HG03135 (cell line): Measurements from ENCODE around the gene C1QB.

Experiments used
- ATAC-seq: cut with Tn5 transposase; IDR thresholded peaks from one replicate; pipeline ENCODE4 v1.9.1; 2021; ENCODE audit warnings: mild to moderate bottlenecking, moderate library complexity; ENCODE audit not compliant: unreplicated experiment

Gene C1QB

DNA sequence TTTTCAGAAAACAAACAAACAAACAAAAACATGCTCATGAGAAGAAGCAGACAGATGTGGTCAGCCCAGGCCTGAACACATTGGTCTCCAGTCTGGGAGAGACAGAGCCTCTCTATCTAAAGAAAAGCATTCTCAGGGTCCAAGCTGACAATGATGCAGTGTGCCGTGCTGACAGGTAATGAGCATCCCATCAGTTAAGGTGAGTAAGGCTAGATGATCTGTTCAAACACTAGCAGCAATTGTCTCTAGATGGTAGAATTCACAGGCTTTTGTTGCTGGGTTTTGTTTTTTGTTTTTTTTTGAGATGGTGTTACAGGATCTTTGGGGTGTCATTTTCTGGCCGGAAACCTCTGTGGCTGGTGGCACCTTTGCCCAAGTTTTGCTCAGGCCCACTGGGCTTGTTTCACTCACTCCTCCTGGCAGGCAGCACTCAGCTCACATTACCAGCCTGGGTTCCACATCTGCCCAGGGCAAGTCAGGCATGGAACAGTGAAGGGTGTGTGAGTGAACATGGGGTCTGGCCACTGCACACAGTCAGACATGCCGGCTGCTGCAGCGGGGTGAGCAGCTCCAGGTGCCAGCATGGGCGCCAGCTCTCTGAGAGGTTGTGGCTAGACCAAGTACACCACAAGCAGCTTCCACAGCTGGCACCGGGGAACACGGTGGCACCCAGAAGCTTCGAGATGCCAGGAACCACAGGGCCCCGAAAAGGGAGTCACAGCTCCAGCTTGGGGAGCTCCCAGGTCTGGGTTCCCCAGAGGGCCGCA lies 19.2 kb upstream of the C1QB start:
- ATAC-seq = no peak

DNA sequence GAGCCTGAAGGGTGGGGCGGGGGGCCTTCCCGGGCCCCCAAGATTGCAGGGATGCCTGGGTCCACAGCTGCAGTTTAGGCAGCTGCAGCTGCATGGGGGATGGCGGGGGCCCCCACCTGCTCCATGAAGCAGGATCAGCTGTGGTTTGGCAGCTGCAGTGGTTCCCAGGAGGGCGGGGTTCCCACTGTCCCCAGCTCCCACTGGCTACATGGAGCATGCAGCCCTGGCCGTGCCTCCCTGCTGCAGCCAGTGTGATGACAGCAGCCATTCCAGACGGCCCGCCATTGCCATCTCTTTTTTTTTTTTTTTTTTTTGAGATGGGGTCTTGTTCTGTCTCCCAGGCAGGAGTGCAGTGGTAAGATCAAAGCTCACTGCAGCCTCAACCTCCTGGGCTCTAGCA lies 17.6 kb upstream of the C1QB start:
- ATAC-seq = no peak

DNA sequence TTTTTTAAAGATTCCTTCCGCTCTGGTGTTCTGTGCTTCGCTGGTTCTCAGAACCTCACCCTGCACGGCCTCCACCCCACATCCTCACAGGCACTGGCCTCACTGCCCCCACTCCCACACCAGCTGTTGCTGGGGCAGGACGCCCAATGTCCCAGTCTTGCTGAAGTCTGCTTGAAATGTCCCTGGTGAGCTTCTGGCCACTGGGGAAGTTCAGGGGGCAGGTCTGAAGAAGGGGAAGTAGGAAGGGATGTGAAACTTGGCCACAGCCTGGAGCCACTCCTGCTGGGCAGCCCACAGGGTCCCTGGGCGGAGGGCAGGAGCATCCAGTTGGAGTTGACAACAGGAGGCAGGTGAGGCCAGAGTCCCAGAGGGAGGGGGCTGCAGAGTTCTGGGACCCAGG lies 16.7 kb upstream of the C1QB start, which contains the start of gene C1QA:
Gene C1QA, plus strand, starts transcription at position 276 of the 400 bp plus-strand sequence. CDS start 989 bp downstream, outside the sequence.
- no peak for ATAC-seq

DNA sequence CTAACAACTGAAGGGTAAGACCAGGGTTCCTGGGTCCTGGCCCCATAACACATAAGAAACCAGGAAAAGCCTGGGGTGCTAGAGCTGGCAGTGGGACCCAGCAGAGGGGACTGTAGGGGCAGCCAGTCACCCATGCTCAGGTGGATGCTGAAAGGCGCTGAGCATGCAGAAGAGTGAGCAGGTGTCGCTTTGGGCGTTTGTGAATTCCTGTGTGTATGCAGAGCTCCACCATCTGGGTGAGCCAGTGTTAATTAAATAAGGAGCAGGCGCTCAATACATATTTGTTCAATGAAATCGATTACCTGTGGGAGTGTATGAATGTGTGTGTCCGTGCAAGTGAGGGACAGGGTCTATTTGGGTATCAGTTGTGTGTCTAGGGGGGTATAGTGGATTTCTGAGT lies 16.1 kb upstream of the C1QB start:
- ATAC-seq = no peak

DNA sequence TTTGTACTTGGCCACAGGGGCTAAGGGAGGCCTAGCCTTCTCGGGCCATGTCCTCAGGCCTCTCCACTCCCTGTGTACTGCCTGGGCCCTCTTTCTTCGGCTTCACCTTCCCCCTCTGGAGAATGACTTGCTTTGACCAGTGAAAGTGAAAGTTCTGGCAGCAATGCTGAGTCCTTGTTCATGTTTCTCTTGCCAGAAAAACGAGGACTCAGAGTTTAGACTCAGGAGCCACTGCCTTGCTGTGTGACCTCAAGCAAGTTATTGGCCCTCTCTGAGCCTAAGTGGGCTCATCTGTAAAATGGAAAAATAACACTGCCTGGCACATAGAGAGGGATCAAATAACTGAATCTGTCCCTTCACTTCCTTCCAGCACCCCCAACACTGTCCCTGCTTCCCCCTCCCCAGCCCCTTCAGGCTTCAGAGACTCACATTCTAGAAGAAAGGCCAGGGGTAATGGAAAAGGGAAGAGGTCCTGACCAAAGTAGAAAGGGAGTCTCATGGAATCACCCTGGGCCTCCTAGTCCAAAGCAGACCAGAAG lies 15.1 kb upstream of the C1QB start:
- ATAC-seq = no peak

DNA sequence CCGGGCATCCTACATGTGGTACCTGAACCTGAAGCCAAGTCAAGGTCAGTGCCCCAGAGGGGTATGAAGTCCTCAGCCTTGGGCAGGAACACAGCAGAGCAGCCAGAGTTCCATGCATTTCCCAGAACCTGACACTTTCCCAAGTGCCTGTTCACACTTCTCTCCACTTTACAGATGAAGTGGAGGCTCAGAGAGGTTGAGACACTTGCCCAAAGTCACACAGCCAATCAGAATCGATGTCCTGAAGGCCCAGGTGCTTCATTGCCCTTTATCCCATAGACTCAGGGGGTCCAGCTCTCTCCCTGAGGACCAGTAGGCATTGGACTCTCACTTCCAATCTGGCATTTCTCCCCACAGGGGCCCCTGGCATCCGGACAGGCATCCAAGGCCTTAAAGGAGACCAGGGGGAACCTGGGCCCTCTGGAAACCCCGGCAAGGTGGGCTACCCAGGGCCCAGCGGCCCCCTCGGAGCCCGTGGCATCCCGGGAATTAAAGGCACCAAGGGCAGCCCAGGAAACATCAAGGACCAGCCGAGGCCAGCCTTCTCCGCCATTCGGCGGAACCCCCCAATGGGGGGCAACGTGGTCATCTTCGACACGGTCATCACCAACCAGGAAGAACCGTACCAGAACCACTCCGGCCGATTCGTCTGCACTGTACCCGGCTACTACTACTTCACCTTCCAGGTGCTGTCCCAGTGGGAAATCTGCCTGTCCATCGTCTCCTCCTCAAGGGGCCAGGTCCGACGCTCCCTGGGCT lies 14.4 kb upstream of the C1QB start:
- ATAC-seq = no peak

DNA sequence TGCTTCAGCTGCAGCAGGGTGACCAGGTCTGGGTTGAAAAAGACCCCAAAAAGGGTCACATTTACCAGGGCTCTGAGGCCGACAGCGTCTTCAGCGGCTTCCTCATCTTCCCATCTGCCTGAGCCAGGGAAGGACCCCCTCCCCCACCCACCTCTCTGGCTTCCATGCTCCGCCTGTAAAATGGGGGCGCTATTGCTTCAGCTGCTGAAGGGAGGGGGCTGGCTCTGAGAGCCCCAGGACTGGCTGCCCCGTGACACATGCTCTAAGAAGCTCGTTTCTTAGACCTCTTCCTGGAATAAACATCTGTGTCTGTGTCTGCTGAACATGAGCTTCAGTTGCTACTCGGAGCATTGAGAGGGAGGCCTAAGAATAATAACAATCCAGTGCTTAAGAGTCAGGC lies 13.8 kb upstream of the C1QB start:
- ATAC-seq = no peak

DNA sequence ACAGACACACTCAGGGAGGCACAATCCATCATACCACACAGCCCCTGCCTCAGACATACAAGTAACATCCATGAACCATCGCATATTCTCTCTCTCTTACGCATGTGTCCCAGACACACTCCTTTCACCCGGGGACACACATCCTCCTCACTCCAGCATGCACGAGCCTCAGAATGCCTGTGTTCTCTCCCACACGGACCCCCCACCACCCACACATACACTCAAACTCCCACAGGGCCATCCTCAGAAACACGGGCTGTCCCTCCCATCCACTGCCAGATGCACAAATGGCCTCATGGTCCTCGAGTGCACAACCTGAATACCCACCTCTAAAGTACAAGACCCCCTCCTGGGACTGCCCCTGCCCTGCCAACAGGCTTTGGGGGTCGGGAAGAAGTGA lies 11.8 kb upstream of the C1QB start:
- no peak for ATAC-seq

DNA sequence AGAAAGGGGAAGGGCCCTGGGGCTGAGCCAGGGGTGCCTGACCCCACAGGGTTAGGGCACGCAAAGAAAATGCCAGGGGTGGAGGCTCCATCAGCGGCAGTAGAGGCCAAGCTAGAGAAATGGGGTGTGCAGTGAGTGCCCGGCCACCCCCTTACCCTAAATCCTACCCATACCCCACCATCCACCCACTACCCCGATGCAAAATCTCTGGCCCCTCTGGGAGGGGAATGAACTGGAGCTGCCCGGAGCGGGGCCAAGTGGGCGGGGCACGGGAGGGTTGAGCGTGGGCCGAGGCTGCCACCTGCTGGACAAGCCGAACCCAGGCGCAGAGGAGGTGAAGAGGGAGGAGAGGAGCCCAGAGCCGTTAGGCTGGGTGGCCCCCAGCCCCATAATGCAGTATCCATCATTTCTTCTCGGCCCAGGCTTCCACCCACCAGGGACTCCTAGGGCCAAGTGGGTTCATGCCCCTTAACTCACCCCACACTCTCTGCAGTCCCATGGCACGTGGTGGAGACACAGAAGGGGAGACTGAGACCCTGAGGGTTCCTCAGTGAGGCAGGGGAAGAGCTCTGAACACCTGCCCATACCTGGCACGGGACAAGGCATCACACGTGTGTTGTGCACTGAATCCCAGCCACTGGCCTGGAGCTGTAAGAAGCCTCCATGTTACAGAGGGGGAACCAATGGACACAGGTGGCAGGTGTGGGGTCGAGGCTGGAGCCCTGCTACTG lies 11.0 kb upstream of the C1QB start:
- ATAC-seq = no peak

DNA sequence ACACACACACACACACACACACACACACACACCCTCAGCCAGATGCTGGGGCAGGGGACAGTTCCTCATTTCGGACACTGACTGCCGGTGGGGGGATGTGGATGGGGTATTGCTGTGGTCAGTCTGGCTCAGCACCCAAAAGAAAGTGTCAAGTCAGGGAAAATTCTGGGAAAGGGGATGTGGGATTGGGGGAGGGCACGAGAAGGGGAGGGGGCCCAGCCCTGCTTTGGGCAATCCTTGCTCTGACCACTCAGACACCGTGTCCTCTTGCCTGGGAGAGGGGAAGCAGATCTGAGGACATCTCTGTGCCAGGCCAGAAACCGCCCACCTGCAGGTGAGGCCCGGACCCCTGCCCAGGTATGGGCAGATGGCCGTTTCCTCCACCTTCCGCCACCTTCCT lies 9.7 kb upstream of the C1QB start, which contains the start of gene C1QC:
Gene C1QC, plus strand, starts transcription at position 253 of the 400 bp plus-strand sequence. CDS start 391 bp downstream, outside the sequence.
- no peak for ATAC-seq

DNA sequence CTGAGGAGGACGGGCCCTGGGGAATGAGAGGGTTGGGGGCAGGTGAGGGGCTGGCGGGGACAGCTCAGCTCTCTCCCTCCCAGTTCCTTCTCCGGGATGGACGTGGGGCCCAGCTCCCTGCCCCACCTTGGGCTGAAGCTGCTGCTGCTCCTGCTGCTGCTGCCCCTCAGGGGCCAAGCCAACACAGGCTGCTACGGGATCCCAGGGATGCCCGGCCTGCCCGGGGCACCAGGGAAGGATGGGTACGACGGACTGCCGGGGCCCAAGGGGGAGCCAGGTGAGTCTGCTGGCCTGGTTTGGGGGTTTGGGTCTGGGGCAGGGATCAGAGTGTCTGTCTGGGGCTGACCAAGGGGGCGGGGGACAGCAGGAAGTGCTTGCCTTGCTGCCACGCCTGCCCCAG lies 9.1 kb upstream of the C1QB start:
- no peak for ATAC-seq

DNA sequence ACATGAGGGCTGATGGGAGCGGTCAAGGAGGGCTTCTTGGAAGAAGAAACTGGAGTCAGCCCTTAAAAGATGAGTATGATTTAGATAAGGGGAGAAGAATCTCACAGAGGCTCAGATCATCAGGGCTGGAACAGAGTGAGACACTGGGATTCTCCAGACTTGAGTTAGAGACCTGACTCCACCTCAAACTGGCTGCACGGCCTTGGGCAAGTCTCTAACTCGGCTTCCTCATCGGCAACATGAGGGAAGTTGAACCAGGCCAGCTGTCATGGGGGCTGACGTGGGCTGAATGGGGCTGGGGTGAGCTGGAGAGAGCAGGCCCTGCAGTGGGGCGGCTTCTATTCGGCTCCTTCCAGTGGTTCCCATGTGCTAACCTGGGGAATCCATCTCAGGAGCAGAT lies 7.1 kb upstream of the C1QB start:
- ATAC-seq = no peak

DNA sequence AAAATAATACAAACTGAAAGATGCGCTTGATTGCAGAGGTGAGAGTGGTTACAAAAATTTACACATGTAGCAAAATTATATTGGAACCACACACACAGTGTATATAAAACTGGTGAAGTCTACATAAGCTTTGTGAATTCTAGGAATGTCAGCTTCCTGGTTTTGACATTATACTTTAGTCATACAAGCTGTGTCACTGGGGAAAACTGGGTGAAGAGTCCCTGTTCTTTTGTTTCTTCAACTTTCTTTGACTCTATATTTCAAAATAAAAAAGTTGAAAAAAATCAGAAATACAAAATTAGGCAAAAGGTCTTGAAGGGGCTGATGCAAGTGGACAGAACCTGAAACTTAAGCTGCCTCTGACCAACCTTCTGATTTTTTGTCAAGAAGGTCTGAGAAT lies 6.7 kb upstream of the C1QB start:
- ATAC-seq = no peak

DNA sequence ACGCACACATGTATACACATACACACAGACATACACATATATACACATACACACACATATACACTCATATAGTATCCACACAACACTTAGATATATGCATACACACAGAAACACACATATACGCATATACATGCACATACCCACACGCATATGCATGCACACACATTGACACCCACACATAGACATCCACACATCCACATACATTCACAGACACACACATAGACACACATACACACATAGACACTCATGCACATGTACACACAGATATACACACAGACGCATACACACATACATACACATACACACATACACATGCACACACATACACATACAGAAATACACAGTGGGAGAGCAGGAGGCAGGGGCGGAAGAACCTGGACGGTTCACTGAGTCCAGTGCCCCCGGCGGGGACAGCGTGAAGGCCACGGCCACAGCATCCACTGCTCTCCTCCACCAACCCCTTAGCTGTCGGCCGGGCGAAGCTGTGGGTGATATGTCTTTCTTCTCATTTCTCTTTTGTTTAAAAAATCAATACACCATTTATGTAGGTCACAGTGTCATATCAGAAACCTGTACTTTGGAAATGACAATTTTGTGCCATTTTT lies 2.8 kb upstream of the C1QB start:
- no peak for ATAC-seq

DNA sequence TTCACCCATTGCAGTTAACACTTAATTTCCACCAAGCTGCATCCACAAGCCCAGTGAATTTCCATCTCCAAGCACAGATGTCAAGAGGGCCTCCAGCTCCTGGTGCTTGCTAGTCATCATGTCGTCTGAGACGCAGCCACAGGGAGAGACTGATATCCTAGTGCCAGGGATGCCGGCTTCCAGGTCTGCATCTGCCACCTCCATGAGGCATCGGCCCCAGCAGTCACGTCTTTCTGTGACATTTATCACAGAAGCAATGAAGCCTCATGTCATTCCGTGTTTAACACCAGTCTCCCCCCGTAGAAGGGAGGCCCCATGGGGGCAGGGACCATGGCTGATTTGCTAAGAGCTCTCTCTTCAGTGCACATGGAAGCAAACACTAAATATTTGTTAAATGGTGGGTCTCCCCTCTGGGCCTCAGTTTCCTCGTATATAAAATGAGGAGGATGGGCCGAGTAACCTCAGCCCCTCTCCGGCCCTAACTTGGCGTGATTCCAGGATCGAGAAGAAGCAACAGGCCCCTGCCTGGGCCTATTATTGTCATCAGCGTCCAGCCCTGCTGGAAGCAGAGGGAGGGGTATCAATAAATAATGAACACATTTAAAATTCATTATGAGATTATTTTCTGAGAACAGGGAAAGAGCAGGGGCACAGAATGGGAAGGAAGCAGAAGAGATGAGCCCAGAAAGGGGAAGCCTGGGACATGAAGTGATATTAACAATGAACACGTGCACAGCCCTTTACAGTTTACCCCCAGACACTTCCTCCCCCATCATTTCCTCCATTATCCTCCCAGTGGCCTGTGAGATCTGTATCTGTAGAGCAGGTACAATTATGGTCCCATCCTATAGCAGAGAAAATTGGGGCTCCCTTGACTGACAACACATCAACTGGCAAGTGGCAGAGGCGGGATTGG lies 837 bp upstream of the C1QB start:
- no peak for ATAC-seq

DNA sequence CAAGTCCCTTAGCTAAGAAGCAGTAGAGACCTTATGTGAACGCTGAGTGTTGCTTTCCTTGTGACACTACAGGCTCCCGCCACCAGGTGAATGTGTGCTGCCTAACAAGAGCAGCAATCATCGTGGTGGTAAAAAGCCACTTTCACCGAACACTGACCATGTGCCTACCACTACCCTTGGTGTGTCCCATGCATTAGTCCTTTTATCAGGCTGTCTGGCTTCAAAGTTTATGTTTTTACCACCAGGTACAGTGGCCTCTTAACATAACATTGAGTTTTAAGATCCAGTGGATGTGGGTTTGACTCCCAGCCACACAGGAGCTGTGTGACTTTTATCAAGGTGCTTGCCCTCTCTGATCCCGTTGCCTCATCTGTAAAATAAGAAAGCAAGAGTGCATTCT lies 1.7 kb downstream of the C1QB start:
- ATAC-seq = no peak

DNA sequence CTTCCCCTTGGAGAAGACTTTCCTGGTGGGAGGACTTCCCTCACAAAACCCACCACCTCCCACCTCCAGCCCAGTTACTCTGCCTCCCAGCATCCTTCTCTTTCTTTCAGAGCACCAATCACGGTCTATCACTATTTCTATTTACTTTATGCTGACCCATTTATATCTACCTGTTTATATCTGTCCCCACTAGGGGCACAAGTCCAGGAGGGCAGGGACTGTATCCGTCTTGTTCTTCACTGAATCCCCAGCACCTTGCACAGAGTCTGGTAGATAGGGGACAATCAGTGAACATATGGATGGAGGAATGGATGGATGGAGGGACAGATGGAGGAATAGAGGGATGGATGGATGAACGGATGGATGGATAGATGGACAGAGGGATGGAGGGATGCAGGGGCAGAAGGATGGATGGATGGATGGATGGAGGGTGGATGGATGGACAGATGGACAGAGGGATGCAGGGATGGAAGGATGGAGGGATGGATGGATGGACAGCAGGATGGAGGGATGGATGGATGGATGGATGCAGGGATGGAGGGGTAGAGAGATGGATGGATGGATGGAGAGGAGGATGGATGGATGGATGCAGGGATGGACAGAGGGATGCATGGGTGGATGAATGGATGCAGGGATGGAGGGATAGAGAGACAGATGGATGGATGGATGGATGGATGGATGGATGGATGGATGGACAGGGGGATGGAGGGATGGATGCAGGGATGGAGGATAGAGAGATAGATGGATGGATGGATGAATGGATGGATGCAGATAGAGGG lies 5.5 kb downstream of the C1QB start:
- ATAC-seq = no peak

DNA sequence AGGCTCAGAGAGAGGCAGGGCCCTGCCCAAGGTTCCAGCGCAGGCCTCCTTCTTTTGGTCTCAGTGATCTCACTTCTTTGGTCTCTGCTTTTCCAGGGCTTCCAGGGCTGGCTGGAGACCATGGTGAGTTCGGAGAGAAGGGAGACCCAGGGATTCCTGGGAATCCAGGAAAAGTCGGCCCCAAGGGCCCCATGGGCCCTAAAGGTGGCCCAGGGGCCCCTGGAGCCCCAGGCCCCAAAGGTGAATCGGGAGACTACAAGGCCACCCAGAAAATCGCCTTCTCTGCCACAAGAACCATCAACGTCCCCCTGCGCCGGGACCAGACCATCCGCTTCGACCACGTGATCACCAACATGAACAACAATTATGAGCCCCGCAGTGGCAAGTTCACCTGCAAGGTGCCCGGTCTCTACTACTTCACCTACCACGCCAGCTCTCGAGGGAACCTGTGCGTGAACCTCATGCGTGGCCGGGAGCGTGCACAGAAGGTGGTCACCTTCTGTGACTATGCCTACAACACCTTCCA lies 7.7 kb downstream of the C1QB start:
- no peak for ATAC-seq

DNA sequence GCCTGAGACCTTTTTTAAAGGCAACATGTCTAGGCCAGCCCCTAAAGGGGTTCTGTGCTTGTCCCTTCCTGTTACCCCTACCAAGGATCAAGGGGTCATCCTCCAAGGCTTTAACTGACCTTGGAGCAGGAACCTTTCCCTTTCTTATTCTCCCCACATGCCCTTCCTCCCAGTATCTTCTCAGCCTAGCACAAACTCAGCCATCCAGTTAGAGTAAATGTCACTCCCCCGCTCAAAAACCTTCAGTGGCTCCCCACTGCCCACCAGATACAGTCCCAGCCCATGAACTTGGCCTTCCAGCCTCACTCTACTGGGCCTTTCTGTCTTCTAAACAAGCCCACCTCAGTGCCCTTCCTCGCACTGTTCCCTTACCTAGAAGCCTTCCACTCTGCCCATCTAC lies 8.8 kb downstream of the C1QB start:
- ATAC-seq = no peak
